GM13977 (cell line): Measurements from ENCODE around the gene MTCL1.

Source experiments
- DNase-seq: peaks from one replicate; pipeline ENCODE4 v3.0.0; 2012; ENCODE audit warnings: low spot score
- CTCF ChIP-seq: IDR thresholded peaks from 2 replicates; pipeline ENCODE4 v1.5.1; 2012; ENCODE audit warnings: mild to moderate bottlenecking, control low read depth; ENCODE audit not compliant: insufficient read depth; ENCODE audit errors: extremely low read depth, missing control alignments
- in situ Hi-C: fragments of 300-500 bp; cut with MboI; formaldehyde crosslinking; loops from one replicate; pipeline ENCODE4 v1.12.0; 2022; ENCODE audit warnings: low sequenced_read_pairs, low pct_unique_long_range_greater_than_20kb, mixed read lengths, inconsistent platforms; ENCODE audit not compliant: unreplicated experiment

MTCL1 gene

DNA sequence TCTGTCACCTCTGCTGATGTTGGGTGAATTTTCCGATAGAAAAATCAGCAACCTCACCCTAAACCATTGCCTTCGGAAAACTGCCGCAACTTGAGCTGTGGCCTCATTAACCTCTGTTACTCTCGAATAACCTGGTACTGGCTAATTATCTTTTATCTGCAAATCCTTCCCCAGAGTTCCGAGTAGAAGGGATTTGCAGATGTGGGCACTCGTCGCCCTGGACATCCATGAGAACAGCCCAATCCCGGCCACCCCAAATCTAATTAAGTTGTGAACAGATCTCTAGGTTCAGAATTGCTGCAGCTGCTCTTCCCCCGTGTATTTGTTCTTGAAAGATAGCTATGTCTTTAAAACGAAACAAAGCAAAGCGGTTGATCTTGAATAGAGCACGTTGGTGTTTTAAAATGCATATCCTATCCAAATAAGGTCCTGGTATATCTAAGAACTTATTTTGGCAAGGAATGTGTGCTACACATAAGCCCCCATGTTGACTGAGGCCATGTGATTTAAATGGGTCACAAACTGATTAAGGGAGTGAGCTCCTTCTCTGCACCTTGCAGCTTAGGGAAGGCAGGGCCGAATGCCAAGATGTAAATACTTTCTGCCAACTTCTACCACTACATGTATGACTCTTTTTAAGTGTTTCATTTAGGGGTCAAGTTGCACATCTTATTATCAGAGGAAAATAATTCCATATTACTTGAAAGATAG, 88.2 kb downstream of the MTCL1 start:
- no peak for DNase-seq
- no peak for TF ChIP-seq CTCF
- in situ Hi-C loops = no loop called here

DNA sequence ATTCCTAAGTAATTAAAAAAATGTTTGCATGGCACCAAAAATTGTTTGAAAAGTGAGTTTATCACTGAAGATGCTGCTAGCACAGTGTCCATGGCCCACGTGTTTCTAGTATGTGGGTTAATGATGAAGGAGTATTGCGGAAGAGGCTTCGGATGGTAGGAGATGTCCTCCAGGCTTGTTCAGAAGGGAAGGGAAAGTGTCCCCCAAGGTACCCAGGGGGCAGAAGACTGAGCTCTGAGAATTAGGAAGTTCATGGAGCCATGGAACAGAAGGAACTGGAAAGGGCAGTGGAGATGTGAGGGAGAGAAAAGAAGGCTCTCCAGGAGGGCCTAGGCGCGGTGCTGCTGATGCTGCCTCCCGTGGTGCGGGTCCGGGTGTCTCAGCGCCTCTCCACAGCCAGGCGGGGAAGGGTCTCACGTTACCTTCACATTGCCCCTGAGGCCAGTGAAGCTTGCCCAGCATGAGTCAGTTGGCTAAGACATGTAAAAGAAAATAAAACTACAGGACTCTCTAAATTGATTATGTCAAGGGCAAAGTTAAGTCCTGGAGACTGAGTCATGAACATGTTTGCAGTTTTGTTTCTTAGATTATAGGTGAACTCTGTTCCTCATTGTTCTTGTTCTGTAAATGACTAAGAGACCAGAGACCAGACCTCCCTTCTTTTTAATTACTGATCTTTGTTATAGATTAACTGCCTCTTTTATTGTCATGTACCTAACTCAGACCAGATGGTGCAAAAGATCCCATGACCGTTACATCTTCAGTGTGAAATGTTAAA, 89.0 kb downstream of the MTCL1 start:
- in situ Hi-C loops = no loop called here
- TF ChIP-seq CTCF = no peak
- no peak for DNase-seq

GRCh38 chr18:8794934-8795280, 89.6 kb downstream of the MTCL1 start:
- TF ChIP-seq CTCF = no peak
- in situ Hi-C loops = no loop called here

DNA sequence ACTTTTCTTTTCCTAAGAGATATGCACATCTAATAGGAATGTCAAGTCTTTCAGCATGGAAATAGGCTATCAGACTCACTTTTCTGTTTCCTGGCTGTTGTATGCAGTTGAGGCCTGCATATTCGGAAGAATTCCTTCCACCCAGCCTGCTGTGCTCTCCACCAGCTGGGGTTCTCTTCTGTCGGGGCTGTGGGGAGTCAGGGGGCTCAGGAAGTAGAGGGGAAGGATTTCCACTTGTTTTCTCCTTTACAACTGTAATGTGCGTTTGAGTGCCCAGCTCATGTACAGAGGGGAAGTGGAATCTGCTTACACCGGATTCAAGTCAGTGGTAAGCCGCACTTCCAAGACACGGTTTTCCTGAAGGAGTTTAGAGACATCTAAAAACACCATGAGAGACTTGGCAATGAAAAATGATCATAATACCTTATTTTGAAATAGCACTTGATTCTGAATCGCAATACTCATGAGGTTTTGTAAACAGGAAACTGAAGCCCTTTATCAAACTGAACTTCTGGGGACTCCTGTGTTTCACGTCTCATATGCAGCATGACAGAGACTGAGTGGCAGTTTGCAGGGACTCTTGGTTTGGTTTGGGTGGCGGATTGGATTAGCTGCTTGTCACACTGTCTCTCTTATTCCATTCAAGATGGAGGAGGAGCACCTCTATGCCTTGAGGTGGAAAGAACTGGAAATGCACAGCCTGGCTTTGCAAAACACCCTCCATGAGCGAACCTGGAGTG, 90.4 kb downstream of the MTCL1 start:
- DNase-seq = no peak
- in situ Hi-C loops = no loop called here
- TF ChIP-seq CTCF = no peak

More at GRCh38 chr18:8794934-8795280, 89.6 kb downstream of the MTCL1 start:
- DNase-seq = no peak

DNA sequence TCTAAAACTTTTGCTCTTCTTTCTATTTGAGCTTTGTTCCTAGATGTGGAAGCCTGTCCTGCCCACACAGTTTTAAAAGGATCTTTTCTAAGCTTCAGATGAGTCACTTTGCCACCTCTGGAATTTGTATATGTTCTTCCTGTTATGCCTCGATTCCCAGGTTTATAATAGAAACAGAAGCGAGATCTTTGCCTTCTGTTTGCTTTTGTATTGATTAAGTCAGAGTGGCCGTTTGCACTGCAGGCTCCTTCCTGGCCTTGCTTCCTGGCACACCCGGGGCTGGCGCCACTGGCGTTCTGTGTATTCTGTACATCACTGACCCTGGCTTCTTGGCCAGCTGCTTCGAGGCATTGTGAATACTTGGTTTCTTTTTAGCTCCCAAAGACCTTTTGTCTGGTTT, 91.8 kb downstream of the MTCL1 start:
- in situ Hi-C loops = no loop called here
- no peak for TF ChIP-seq CTCF
- no peak for DNase-seq

DNA sequence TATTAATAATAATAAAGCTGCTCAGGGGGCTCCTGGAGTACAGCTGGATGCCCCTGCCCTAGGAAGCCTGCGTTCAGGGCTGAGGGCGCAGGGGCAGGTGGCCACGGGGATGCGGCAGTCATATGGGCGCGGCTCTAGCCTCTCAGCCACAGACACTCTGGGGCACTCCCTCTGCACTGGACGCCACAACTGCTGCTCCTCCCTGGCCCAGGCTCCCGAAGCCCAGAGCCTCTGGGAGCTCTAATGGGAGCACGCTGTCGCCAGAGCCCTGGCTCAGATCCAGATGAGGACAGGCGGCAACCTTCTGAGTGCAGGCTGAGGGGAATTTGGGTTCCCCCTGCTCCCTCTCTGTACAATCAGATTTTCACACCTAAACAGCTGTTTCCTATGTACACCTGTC, 93.6 kb downstream of the MTCL1 start:
- in situ Hi-C loops = no loop called here
- no peak for DNase-seq
- TF ChIP-seq CTCF = no peak
